Stimulated activated naive CD8-positive, alpha-beta T cell treated with anti-CD3 and anti-CD28 coated beads, Interleukin-15, amount 100 ng/mL, for 72 hours (primary cell): ENCODE measurements around the gene ANG.
"Not testable (repeated sequence)": the region's sequence is repeated elsewhere in the genome, so short reads cannot be mapped to it uniquely, and the experiment has no call there.

ENCODE experiments used
- ATAC-seq: fragments of 150-1000 bp; cut with Tn5 transposase; 2 replicates; pipeline ENCODE4 v1.10.0; 2021; ENCODE audit warnings: mild to moderate bottlenecking, moderate library complexity
- DNase-seq, 2 donors: peaks; one replicate each; pipeline ENCODE4 v3.0.0; 2021 to 2022
- H3K27ac Mint-ChIP-seq, 2 donors: one replicate each; pipeline ENCODE4 v1.8.0; 2022; ENCODE audit warnings: mild to moderate bottlenecking in 2 of 2, mixed read lengths in 2 of 2, moderate library complexity in 2 of 2
- H3K27me3 Mint-ChIP-seq: one replicate; pipeline ENCODE4 v1.8.0; 2022; ENCODE audit warnings: mixed read lengths
- H3K4me1 Mint-ChIP-seq: one replicate; pipeline ENCODE4 v1.8.0; 2022; ENCODE audit warnings: mild to moderate bottlenecking, mixed read lengths
- H3K4me3 Mint-ChIP-seq, 2 donors: one replicate each; pipeline ENCODE4 v1.8.0; 2022; ENCODE audit warnings: mild to moderate bottlenecking in 2 of 2, mixed read lengths in 2 of 2, moderate library complexity in 1 of 2
- H3K9me3 Mint-ChIP-seq, 2 donors: one replicate each; pipeline ENCODE4 v1.8.0; 2022; ENCODE audit warnings: mixed read lengths in 2 of 2

Gene ANG

DNA sequence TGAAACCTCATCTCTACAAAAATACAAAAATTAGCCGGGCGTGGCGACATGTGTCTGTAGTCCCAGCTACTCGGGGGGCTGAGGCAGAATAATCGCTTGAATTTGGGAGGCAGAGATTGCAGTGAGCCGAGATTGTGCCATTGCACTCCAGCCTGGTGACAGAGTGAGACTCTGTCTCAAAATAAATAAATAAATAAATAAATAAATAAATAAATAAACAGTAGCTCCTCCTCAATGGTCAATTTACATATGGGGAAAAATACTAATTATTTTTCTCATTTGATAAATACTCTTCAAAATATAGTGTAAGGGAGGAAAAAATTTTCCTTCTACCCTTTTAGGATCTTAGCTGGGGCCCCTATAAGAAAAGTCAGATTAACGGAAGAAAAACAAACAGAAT is 49.7 kb downstream of the ANG start:
- H3K27me3 Mint-ChIP-seq, H3K27ac Mint-ChIP-seq, ATAC-seq, H3K4me3 Mint-ChIP-seq, H3K4me1 Mint-ChIP-seq, H3K9me3 Mint-ChIP-seq, DNase-seq: not testable (repeated sequence)

DNA sequence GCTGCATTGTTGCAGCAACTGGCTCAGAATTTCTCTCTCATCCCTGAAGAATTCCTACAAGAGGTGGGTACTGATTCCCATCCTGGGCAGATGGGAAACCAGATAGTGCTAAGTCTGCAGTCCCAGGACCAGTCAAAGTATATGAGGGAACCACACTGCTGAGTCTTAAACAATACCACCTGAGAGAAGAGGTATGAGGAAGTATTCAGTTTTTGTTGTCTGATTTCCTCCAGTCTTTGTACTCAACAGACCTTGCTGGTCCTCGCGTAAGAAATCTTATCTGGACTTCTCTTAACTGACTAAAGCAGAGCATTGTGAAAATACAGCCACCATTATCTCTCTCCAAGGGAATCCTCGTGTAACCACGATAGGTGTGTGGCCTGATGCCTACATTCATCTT is 53.6 kb downstream of the ANG start:
- no peaks in the 10 kb centered on the region for H3K4me1 Mint-ChIP-seq
- H3K27me3 Mint-ChIP-seq: no peaks in the 10 kb centered on the region
- H3K4me3 Mint-ChIP-seq: no peak overlapping the region
- no peak overlapping the region for H3K27ac Mint-ChIP-seq
- ATAC-seq (no peak), DNase-seq (no peak)
- no peaks in the 10 kb centered on the region for H3K9me3 Mint-ChIP-seq

DNA sequence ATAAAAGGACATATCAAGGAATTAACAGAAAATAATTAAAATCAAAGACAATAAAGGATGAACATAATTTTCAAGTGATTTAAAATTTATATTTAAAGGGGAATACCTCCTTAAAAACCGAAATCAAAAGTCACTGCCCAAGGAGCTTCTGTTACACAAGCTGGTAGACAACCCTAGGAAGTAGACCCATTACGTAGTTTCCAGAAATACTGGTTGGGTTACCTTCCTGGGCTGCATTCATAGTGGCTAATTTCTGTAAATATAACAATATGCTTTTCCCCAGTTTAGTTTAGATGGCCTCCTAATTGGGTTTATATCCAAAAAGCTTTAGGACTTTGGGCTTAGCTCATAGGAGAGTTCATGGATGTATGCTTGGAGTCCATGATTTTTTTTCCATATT is 55.0 kb downstream of the ANG start:
- Mint-ChIP-seq H3K4me3 (no peak overlapping the region), H3K4me1 (no peaks in the 10 kb centered on the region), H3K27ac (no peak overlapping the region), H3K27me3 (no peaks in the 10 kb centered on the region), H3K9me3 (no peaks in the 10 kb centered on the region)
- ATAC-seq (no peak), DNase-seq (no peak)
